Measurements from ENCODE around the gene CALD1.

DNA sequence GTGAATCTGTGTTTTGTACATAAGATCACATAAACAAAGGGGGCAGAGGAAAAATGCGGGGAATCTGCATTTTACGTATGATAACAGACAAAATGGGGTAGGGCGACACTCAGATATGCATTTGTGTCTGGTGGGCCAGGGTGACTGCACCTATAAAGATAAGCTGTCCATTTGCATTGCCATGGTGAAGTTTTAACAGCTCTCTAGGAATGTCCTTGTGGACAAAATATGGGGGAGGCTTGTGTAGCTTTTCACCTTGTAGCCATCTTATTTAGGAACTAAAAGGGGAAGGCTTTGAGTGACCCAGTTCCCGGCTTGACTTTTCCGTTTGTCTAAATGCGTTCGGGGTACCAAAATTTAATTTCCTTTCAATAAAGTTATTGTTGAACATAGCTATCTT, 114.5 kb downstream of the CALD1 start:
- TF ChIP-seq EZH2 (IDR thresholded peaks at IDR 0.05; ENCODE audit: borderline replicate concordance, low read length), result no peak
- TF ChIP-seq, protein P1, sequence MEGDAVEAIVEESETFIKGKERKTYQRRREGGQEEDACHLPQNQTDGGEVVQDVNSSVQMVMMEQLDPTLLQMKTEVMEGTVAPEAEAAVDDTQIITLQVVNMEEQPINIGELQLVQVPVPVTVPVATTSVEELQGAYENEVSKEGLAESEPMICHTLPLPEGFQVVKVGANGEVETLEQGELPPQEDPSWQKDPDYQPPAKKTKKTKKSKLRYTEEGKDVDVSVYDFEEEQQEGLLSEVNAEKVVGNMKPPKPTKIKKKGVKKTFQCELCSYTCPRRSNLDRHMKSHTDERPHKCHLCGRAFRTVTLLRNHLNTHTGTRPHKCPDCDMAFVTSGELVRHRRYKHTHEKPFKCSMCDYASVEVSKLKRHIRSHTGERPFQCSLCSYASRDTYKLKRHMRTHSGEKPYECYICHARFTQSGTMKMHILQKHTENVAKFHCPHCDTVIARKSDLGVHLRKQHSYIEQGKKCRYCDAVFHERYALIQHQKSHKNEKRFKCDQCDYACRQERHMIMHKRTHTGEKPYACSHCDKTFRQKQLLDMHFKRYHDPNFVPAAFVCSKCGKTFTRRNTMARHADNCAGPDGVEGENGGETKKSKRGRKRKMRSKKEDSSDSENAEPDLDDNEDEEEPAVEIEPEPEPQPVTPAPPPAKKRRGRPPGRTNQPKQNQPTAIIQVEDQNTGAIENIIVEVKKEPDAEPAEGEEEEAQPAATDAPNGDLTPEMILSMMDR (conservative IDR thresholded peaks at IDR 0.05 in 1 of 2, IDR thresholded peaks at IDR 0.05 in 1 of 2; ENCODE audit: extremely low read depth in 1 of 2, insufficient read depth in 1 of 2, low read depth in 1 of 2, low read length in 2 of 2), result no peak

All from mammary epithelial cell (primary cell).